Measurements from ENCODE around the gene OR2AE1. TPM values are rescaled to one million over a fixed set of nuclear protein-coding genes. Genes with fewer than 3 reads are reported as not detected.

OR2AE1 gene
- total RNA-seq, 1 donor from 2014 or later: not detected

- intact Hi-C loops (cut with DNase I): no loop called here
- no peak for ATAC-seq
- no peak for DNase-seq (ENCODE audit: missing footprints)
Measured at GRCh38 chr7:99827040-99827778, 49.6 kb downstream of the OR2AE1 start.

Other genes starting within 250 kb of the OR2AE1 start
- gene CYP3A5, start 197.0 kb downstream of the OR2AE1 start, total RNA-seq: not detected
- gene CYP3A7, start 141.8 kb downstream of the OR2AE1 start, total RNA-seq: not detected
- gene CYP3A4, start 92.8 kb downstream of the OR2AE1 start, total RNA-seq: not detected
- not detected for gene CYP3A43, start 49.0 kb downstream of the OR2AE1 start, total RNA-seq
- 6.2 TPM for gene TRIM4, start 42.5 kb upstream of the OR2AE1 start, total RNA-seq
- 0.30 TPM for gene GJC3, start 52.6 kb upstream of the OR2AE1 start, total RNA-seq
- gene AZGP1, start 99.0 kb upstream of the OR2AE1 start, total RNA-seq: 94.1 TPM
- gene ZKSCAN1, start 138.6 kb upstream of the OR2AE1 start, total RNA-seq: 36.1 TPM
- gene ZSCAN21, start 172.7 kb upstream of the OR2AE1 start, total RNA-seq: 9.4 TPM
- gene ZNF3, start 204.7 kb upstream of the OR2AE1 start, total RNA-seq: 14.6 TPM
- 117 TPM for gene COPS6, start 211.9 kb upstream of the OR2AE1 start, total RNA-seq
- 25.4 TPM for gene MCM7, start 224.4 kb upstream of the OR2AE1 start, total RNA-seq
- gene AP4M1, start 224.6 kb upstream of the OR2AE1 start, total RNA-seq: 10.1 TPM
- 29.3 TPM for gene TAF6, start 242.3 kb upstream of the OR2AE1 start, total RNA-seq
- 10.6 TPM for gene CNPY4, start 242.6 kb upstream of the OR2AE1 start, total RNA-seq
- 2.1 TPM for gene MBLAC1, start 249.9 kb upstream of the OR2AE1 start, total RNA-seq